HCT116 (cell line): Measurements from ENCODE around the gene PRPF40B. TPM values are rescaled to one million over a fixed set of nuclear protein-coding genes. Genes with fewer than 3 reads are reported as not detected.

Experiments
- ATAC-seq: fragments of 200-7000 bp; cut with Tn5 transposase; 2 replicates; pipeline ENCODE4 v1.9.1; 2020; ENCODE audit warnings: mild to moderate bottlenecking, moderate library complexity
- BruUV-seq: library from RNA; stranded (reverse); fragments of 400-500 nt; replicated peaks from 2 replicates; lab custom pipeline; 2021; lab: Mats Ljungman, UMichigan
- CTCF ChIA-PET: fragments of 300-600 bp; sonication (Branson Sonifier 250); formaldehyde crosslinking; loops from one replicate; lab custom pipeline; 2021; ENCODE audit warnings: antibody characterized with exemption; lab: Charles Lee
- POLR2A ChIA-PET: fragments of 300-600, 350-600 bp; sonication (Branson Sonifier 250); formaldehyde crosslinking; loops from one replicate; lab custom pipeline; 2021; ENCODE audit warnings: antibody characterized with exemption; lab: Charles Lee
- RAD21 ChIA-PET, 2 experiments: fragments of 300-600 bp; sonication (Branson Sonifier 250); formaldehyde crosslinking; loops; one replicate each; lab custom pipeline; 2023; ENCODE audit warnings: low total read pairs in 2 of 2; ENCODE audit not compliant: uncharacterized antibody in 2 of 2, unreplicated experiment in 2 of 2, low non-redundant PET in 1 of 2; lab: Charles Lee
- DNase-seq: peaks from one replicate; pipeline ENCODE4 v3.0.0-alpha.2; 2010; ENCODE audit warnings: low read depth, low spot score
- H2AFZ ChIP-seq: fragments of 200-600 bp; shearing (Covaris generic), sonication (generic); 2 replicates; pipeline ENCODE4 v1.6.1; 2017; ENCODE audit warnings: low read depth, mixed run types, mixed read lengths, antibody characterized with exemption, low read length; ENCODE audit not compliant: poor library complexity, severe bottlenecking
- H3K27ac ChIP-seq: 2 replicates; pipeline ENCODE4 v1.5.1; 2012; ENCODE audit warnings: low read depth, low read length
- H3K27me3 ChIP-seq: fragments of 200-600 bp; sonication (generic); 2 replicates; pipeline ENCODE4 v1.6.1; 2016; ENCODE audit warnings: mixed run types, low read length, mixed read lengths; ENCODE audit not compliant: insufficient read depth
- H3K36me3 ChIP-seq, 2 experiments: fragments of 200-500 bp in 1 of 2; fragments of 200-600 bp in 1 of 2; sonication (Bioruptor generic) in 1 of 2; sonication (generic) in 1 of 2; 2 replicates each; pipeline versions ENCODE4 v1.5.1 to v1.6.1; 2014 to 2016; ENCODE audit warnings: low read length in 2 of 2, inconsistent platforms in 1 of 2, mixed read lengths in 1 of 2, mixed run types in 1 of 2; ENCODE audit not compliant: insufficient read depth in 2 of 2, control insufficient read depth in 1 of 2
- H3K4me1 ChIP-seq, 2 experiments: fragments of 200-600 bp in 1 of 2; sonication (generic) in 1 of 2; 2 replicates each; pipeline versions ENCODE4 v1.5.1 to v1.6.1; 2012 to 2017; ENCODE audit warnings: low read length in 2 of 2, inconsistent platforms in 1 of 2, mild to moderate bottlenecking in 1 of 2, mixed read lengths in 1 of 2, mixed run types in 1 of 2, moderate library complexity in 1 of 2; ENCODE audit not compliant: insufficient read depth in 2 of 2, control insufficient read depth in 1 of 2
- H3K4me2 ChIP-seq: fragments of 200-600 bp; sonication (generic); 2 replicates; pipeline ENCODE4 v1.6.1; 2017; ENCODE audit warnings: mixed run types, low read length, mixed read lengths
- H3K4me3 ChIP-seq, 2 experiments: fragments of 200-600 bp in 1 of 2; sonication (generic) in 1 of 2; replicated peaks in 1 of 2; 2 replicates each; pipeline ENCODE4 v1.5.1; 2011 to 2016; ENCODE audit warnings: low read length in 2 of 2, control low read depth in 1 of 2, low read depth in 1 of 2, mild to moderate bottlenecking in 1 of 2, mixed read lengths in 1 of 2, mixed run types in 1 of 2
- H3K79me2 ChIP-seq: fragments of 200-600 bp; sonication (generic); 2 replicates; pipeline ENCODE4 v1.6.1; 2017; ENCODE audit warnings: mild to moderate bottlenecking, mixed run types, low read length, moderate library complexity, mixed read lengths; ENCODE audit not compliant: insufficient read depth
- H3K9ac ChIP-seq: fragments of 200-600 bp; sonication (generic); 2 replicates; pipeline ENCODE4 v1.6.1; 2016; ENCODE audit warnings: low read length, mixed read lengths
- H3K9me2 ChIP-seq: fragments of 200-600 bp; sonication (generic), shearing (Covaris generic); 2 replicates; pipeline ENCODE4 v1.6.1; 2017; ENCODE audit warnings: mixed run types, mild to moderate bottlenecking, moderate library complexity; ENCODE audit not compliant: insufficient read depth
- H3K9me3 ChIP-seq, 2 experiments: fragments of 200-500 bp in 1 of 2; fragments of 200-600 bp in 1 of 2; sonication (Bioruptor generic) in 1 of 2; sonication (generic) in 1 of 2; 2 replicates each; pipeline ENCODE4 v1.6.1; 2014 to 2017; ENCODE audit warnings: low read length in 2 of 2, mixed read lengths in 2 of 2, inconsistent platforms in 1 of 2, low read depth in 1 of 2, mild to moderate bottlenecking in 1 of 2, mixed run types in 1 of 2, moderate library complexity in 1 of 2; ENCODE audit not compliant: control insufficient read depth in 1 of 2, insufficient read depth in 1 of 2
- H4K20me1 ChIP-seq: fragments of 200-600 bp; sonication (generic), shearing (Covaris generic); 2 replicates; pipeline ENCODE4 v1.6.1; 2017; ENCODE audit warnings: mixed run types, mild to moderate bottlenecking, moderate library complexity; ENCODE audit not compliant: insufficient read depth
- ATF3 ChIP-seq: IDR thresholded peaks from 2 replicates; pipeline ENCODE4 v1.6.1; 2012
- CBX3 ChIP-seq: IDR thresholded peaks from 2 replicates; pipeline ENCODE4 v1.6.1; 2012; ENCODE audit warnings: low read depth
- EGR1 ChIP-seq: IDR thresholded peaks from 2 replicates; pipeline ENCODE4 v1.6.1; 2012; ENCODE audit warnings: low read depth
- POLR2A ChIP-seq: IDR thresholded peaks from 2 replicates; pipeline ENCODE4 v1.7.0; 2011; ENCODE audit warnings: borderline replicate concordance; ENCODE audit not compliant: insufficient read depth, insufficient read length; ENCODE audit errors: extremely low read depth
- RAD21 ChIP-seq: IDR thresholded peaks from 2 replicates; pipeline ENCODE4 v1.6.1; 2012; ENCODE audit warnings: low read depth, mild to moderate bottlenecking
- SIN3A ChIP-seq: IDR thresholded peaks from 2 replicates; pipeline ENCODE4 v1.6.1; 2012; ENCODE audit warnings: low read depth
- SP1 ChIP-seq: IDR thresholded peaks from 2 replicates; pipeline ENCODE4 v1.6.1; 2012; ENCODE audit warnings: low read depth
- SRF ChIP-seq: IDR thresholded peaks from 2 replicates; pipeline ENCODE4 v1.6.1; 2012; ENCODE audit warnings: low read depth
- ZBTB33 ChIP-seq: IDR thresholded peaks from 2 replicates; pipeline ENCODE4 v1.6.1; 2011; ENCODE audit warnings: mild to moderate bottlenecking, low read length, moderate library complexity; ENCODE audit not compliant: insufficient replicate concordance; ENCODE audit errors: extremely low read depth
- intact Hi-C: fragments of 100-400 bp; cut with micrococcal nuclease; formaldehyde crosslinking; loops from 2 replicates; pipeline ENCODE4 v1.10.0; 2022
- total RNA-seq: library from RNA; stranded (reverse); gene quantifications from one replicate; pipeline ENCODE4 v1.2.1, GENCODE V29; 2021; ENCODE audit not compliant: unreplicated experiment
- TF ChIP-seq, protein P1 (sequence below): IDR thresholded peaks from 2 replicates; pipeline ENCODE4 v1.6.1; 2012; ENCODE audit warnings: low read depth
- TF ChIP-seq, protein P2 (sequence below), 3 experiments: fragments of 200-600 bp in 1 of 3; sonication (generic) in 1 of 3; IDR thresholded peaks in 2 of 3; conservative IDR thresholded peaks in 1 of 3; 2 replicates each; pipeline ENCODE4 v1.5.1; 2012 to 2017; ENCODE audit warnings: low read depth in 2 of 3, low read length in 2 of 3, antibody characterized with exemption in 1 of 3, borderline replicate concordance in 1 of 3, control low read depth in 1 of 3, mild to moderate bottlenecking in 1 of 3, mixed read lengths in 1 of 3, mixed run types in 1 of 3, moderate library complexity in 1 of 3; ENCODE audit not compliant: insufficient read depth in 1 of 3

PRPF40B gene
- total RNA-seq, 1 experiment from 2014 or later, result 29.0 TPM

DNA sequence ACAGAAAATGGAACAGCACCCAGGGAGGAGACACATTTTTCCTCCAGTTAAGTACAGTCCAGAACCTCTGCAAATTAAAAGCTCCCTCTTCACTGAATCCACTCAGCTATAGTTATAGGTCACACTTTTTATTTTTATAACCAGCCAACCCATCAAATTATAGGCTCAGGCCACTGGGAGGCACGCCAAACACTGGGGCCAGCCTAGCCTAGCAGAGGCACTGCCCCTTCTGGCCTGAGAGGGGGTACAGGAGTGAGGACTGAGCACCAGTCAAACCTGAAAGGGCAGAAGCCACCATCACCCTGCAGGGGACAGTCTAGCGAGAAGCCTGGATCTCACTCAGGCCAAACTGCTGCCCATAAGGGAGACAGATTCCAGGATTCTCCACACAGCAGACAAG, 64.6 kb downstream of the PRPF40B start:
- DNase-seq (no peak), ATAC-seq (peak; percentile 84)

DNA sequence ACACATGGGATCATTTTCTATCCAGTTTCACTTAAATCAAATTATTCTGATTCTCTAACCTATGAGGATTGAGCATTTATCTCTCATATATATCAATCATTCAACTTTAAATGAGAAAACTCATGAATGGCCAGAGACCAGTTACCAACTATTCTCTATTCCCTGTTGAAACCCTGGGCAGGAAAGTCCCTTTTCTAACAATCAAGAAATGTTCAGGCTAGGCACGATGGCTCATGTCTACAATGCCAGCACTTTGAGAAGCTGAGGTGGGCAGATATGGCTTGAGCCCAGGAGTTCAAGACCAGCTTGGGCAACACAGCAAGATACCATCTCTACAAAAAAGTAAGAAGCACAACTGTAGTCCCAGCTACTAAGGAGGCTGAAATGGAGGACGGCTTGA, 65.9 kb downstream of the PRPF40B start:
- intact Hi-C loops, result no loop called here
- no peaks in the 10 kb centered on the region for H3K9me3 ChIP-seq
- no peaks in the 10 kb centered on the region for H4K20me1 ChIP-seq
- ATAC-seq (no peak), DNase-seq (no peak)
- H3K9me2 ChIP-seq, result no peaks in the 10 kb centered on the region
- ChIA-PET RAD21 (no interaction called here), POLR2A (no interaction called here), CTCF (no interaction called here)
- H3K4me3 ChIP-seq, result no peak overlapping the region
- H3K79me2 ChIP-seq, result no peaks in the 10 kb centered on the region
- no peak overlapping the region for H3K9ac ChIP-seq
- no peaks in the 10 kb centered on the region for H3K36me3 ChIP-seq
- no peak overlapping the region for H2AFZ ChIP-seq
- no peak overlapping the region for H3K4me2 ChIP-seq
- BruUV-seq, result no TSS peak
- H3K27me3 ChIP-seq, result no peaks in the 10 kb centered on the region
- no peak overlapping the region for H3K27ac ChIP-seq
- H3K4me1 ChIP-seq, result peaks cover 0 to 6% of the 10 kb centered on the region in 2 experiments; a peak in 3 of 4 replicates
- TF ChIP-seq POLR2A (no peak), SP1 (no peak), CBX3 (no peak), RAD21 (no peak), ZBTB33 (no peak), SIN3A (no peak), SRF (no peak), EGR1 (no peak), ATF3 (no peak)
- TF ChIP-seq, protein P1, sequence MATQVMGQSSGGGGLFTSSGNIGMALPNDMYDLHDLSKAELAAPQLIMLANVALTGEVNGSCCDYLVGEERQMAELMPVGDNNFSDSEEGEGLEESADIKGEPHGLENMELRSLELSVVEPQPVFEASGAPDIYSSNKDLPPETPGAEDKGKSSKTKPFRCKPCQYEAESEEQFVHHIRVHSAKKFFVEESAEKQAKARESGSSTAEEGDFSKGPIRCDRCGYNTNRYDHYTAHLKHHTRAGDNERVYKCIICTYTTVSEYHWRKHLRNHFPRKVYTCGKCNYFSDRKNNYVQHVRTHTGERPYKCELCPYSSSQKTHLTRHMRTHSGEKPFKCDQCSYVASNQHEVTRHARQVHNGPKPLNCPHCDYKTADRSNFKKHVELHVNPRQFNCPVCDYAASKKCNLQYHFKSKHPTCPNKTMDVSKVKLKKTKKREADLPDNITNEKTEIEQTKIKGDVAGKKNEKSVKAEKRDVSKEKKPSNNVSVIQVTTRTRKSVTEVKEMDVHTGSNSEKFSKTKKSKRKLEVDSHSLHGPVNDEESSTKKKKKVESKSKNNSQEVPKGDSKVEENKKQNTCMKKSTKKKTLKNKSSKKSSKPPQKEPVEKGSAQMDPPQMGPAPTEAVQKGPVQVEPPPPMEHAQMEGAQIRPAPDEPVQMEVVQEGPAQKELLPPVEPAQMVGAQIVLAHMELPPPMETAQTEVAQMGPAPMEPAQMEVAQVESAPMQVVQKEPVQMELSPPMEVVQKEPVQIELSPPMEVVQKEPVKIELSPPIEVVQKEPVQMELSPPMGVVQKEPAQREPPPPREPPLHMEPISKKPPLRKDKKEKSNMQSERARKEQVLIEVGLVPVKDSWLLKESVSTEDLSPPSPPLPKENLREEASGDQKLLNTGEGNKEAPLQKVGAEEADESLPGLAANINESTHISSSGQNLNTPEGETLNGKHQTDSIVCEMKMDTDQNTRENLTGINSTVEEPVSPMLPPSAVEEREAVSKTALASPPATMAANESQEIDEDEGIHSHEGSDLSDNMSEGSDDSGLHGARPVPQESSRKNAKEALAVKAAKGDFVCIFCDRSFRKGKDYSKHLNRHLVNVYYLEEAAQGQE, result no peak

More for the DNA sequence above, 64.6 kb downstream of the PRPF40B start:
- Histone ChIP-seq H3K27ac (no peak overlapping the region), H3K27me3 (no peaks in the 10 kb centered on the region), H3K79me2 (no peaks in the 10 kb centered on the region), H3K9me2 (no peaks in the 10 kb centered on the region), H3K4me1 (no peaks in the 10 kb centered on the region; a peak in 1 of 4 replicates), H3K9me3 (no peaks in the 10 kb centered on the region), H3K4me3 (no peak overlapping the region), H4K20me1 (no peaks in the 10 kb centered on the region), H3K4me2 (no peak overlapping the region), H3K36me3 (no peaks in the 10 kb centered on the region), H3K9ac (no peak overlapping the region), H2AFZ (no peak overlapping the region)
- POLR2A ChIA-PET, result no interaction called here
- TF ChIP-seq SIN3A, result no peak
- TF ChIP-seq, protein P2, sequence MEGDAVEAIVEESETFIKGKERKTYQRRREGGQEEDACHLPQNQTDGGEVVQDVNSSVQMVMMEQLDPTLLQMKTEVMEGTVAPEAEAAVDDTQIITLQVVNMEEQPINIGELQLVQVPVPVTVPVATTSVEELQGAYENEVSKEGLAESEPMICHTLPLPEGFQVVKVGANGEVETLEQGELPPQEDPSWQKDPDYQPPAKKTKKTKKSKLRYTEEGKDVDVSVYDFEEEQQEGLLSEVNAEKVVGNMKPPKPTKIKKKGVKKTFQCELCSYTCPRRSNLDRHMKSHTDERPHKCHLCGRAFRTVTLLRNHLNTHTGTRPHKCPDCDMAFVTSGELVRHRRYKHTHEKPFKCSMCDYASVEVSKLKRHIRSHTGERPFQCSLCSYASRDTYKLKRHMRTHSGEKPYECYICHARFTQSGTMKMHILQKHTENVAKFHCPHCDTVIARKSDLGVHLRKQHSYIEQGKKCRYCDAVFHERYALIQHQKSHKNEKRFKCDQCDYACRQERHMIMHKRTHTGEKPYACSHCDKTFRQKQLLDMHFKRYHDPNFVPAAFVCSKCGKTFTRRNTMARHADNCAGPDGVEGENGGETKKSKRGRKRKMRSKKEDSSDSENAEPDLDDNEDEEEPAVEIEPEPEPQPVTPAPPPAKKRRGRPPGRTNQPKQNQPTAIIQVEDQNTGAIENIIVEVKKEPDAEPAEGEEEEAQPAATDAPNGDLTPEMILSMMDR (IDR thresholded peaks at IDR 0.05 in 2 of 3, conservative IDR thresholded peaks at IDR 0.05 in 1 of 3; ENCODE audit: borderline replicate concordance in 1 of 3, insufficient read depth in 1 of 3, low read depth in 2 of 3, low read length in 2 of 3), result peak in 1 of 3 experiments; percentile 15; a peak in 2 of 6 replicates
- no TSS peak for BruUV-seq
- RAD21 ChIA-PET, result no interaction called here
- CTCF ChIA-PET, result no interaction called here
- intact Hi-C loops, result no loop called here
